Measurements from ENCODE around the gene CABS1.

The CABS1 gene

DNA sequence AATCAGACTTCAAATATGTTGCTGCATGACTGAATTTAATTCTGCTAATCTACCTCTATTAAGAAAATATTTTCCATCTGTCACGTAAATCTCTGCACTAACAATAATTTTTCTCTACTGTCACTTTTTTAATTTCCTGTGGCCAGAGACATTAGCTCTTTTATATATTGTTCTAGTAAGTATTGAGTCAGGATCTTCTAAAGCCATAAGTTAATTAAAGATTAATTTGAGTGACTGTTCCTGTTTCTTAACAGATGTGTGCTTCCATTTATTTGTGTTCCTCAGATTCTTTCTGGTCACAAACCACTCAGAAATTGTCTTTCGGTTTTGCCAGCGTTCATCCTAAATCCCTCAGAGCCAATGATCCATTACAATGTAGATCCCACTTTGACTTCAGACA lies 45.8 kb downstream of the CABS1 start:
- no peak for DNase-seq (ENCODE audit: low read depth in 1 of 2, low spot score in 1 of 2)

GRCh38 chr4:70382691-70383181 lies 48.0 kb downstream of the CABS1 start, which contains the start of gene SMR3B:
SMR3B (plus strand) TSS chr4:70383131; CDS start chr4:70384511, 1,380 bp downstream.
- DNase-seq (ENCODE audit: low read depth in 1 of 2, low spot score in 1 of 2), result no peak
